Tibial nerve (tissue), 4 donors: Measurements from ENCODE around the gene USP11. TPM values are rescaled to one million over a fixed set of nuclear protein-coding genes. Genes with fewer than 3 reads are reported as not detected.
A peak's percentile ranks its signal among the peaks of the same experiment; 100 is the strongest.

ENCODE experiments used
- DNase-seq, 2 donors: peaks; one replicate each; pipeline ENCODE4 v3.0.0-alpha.2; 2019; ENCODE audit warnings: low spot score in 2 of 2
- H3K27ac ChIP-seq, 4 donors: fragments of 200-600 bp; sonication (generic) in 3 of 4; one replicate each; pipeline ENCODE4 v1.5.1; 2017 to 2019; ENCODE audit warnings: mild to moderate bottlenecking in 1 of 4
- H3K27me3 ChIP-seq, 2 donors: fragments of 200-600 bp; sonication (generic) in 1 of 2; one replicate each; pipeline versions ENCODE4 v1.5.1 to v1.6.0; 2017 to 2019
- H3K36me3 ChIP-seq, 3 donors: fragments of 200-600 bp; sonication (generic); one replicate each; pipeline ENCODE4 v1.5.1; 2018 to 2019
- H3K4me1 ChIP-seq, 4 donors: fragments of 200-600 bp; sonication (generic) in 3 of 4; one replicate each; pipeline ENCODE4 v1.5.1; 2017 to 2019
- H3K4me3 ChIP-seq, 4 donors: fragments of 200-600 bp; sonication (generic) in 3 of 4; one replicate each; pipeline ENCODE4 v1.5.1; 2017 to 2019; ENCODE audit warnings: mild to moderate bottlenecking in 1 of 4, moderate library complexity in 1 of 4
- H3K9me3 ChIP-seq, 4 donors: fragments of 200-600 bp; sonication (generic) in 3 of 4; one replicate each; pipeline ENCODE4 v1.5.1; 2017 to 2019
- CTCF ChIP-seq, 5 experiments: fragments of 200-600 bp in 3 of 5; fragments of 450-650 bp in 2 of 5; sonication (generic) in 3 of 5; IDR thresholded peaks; one replicate each; pipeline ENCODE4 v1.5.1; 2016 to 2019; ENCODE audit warnings: antibody characterized with exemption in 5 of 5, mild to moderate bottlenecking in 3 of 5, moderate library complexity in 2 of 5
- EP300 ChIP-seq, 2 donors: sonication (generic); formaldehyde crosslinking; IDR thresholded peaks; one replicate each; pipeline ENCODE4 v1.6.1; 2017; ENCODE audit warnings: antibody characterized with exemption in 2 of 2, mild to moderate bottlenecking in 1 of 2
- POLR2A ChIP-seq, 2 donors: fragments of 450-650 bp; IDR thresholded peaks; one replicate each; pipeline ENCODE4 v1.6.1; 2017; ENCODE audit warnings: antibody characterized with exemption in 2 of 2, mild to moderate bottlenecking in 2 of 2, moderate library complexity in 2 of 2
- WGBS, 2 donors: methylation state at CpG; one replicate each; pipeline ENCODE4 v1.1.5; 2018; 5-methylcytosine and 5-hydroxymethylcytosine counted together
- total RNA-seq, 4 donors: library from RNA; depleted of rRNA; stranded (reverse); fragments of >200 nt; gene quantifications; one replicate each; pipeline ENCODE4 v1.1.0, GENCODE V29; 2016

USP11 gene
- total RNA-seq, 4 donors from 2014 or later, result 54.6 to 85.8 (median 63.9) TPM

- H3K27me3 ChIP-seq, result peaks cover 0 to 19% of the 10 kb centered on the region in 2 donors
- no peaks in the 10 kb centered on the region for H3K9me3 ChIP-seq
- H3K4me1 ChIP-seq, result peaks cover 0 to 3% (median 0%) of the 10 kb centered on the region in 4 donors
- WGBS, 2 donors, result 22 to 42% methylated on average over 6 to 7 of the region's 7 CpGs
- DNase-seq, result no peak
- no peak overlapping the region for H3K4me3 ChIP-seq
- no peaks in the 10 kb centered on the region for H3K36me3 ChIP-seq
- no peak for TF ChIP-seq EP300 (IDR thresholded peaks at IDR 0.05)
- TF ChIP-seq CTCF (IDR thresholded peaks at IDR 0.05), result no peak
- no peak for TF ChIP-seq POLR2A (IDR thresholded peaks at IDR 0.05)
- H3K27ac ChIP-seq, result peak overlapping the region in 2 of 4 donors; percentile 58 to 76
Observed at GRCh38 chrX:47264483-47265173, 31.8 kb downstream of the USP11 start.

- peak overlapping the region in 2 of 4 donors; percentile 63 to 67 for H3K27ac ChIP-seq
- H3K36me3 ChIP-seq, result no peaks in the 10 kb centered on the region
- no peaks in the 10 kb centered on the region for H3K9me3 ChIP-seq
- no peak overlapping the region for H3K4me3 ChIP-seq
- peaks cover 0 to 3% (median 0%) of the 10 kb centered on the region in 4 donors for H3K4me1 ChIP-seq
- no peak for DNase-seq
- TF ChIP-seq CTCF (IDR thresholded peaks at IDR 0.05) (no peak), EP300 (IDR thresholded peaks at IDR 0.05) (no peak), POLR2A (IDR thresholded peaks at IDR 0.05) (no peak)
- WGBS, 2 donors, result 54 to 61% methylated on average over 5 to 7 of the region's 7 CpGs
- peaks cover 0 to 15% of the 10 kb centered on the region in 2 donors for H3K27me3 ChIP-seq
Observed at GRCh38 chrX:47266643-47267042, 33.8 kb downstream of the USP11 start.

- peak overlapping the region in 1 of 4 donors; percentile 64 for H3K27ac ChIP-seq
- no peak overlapping the region for H3K4me3 ChIP-seq
- peaks cover 0 to 3% of the 10 kb centered on the region in 2 donors for H3K27me3 ChIP-seq
- DNase-seq, result no peak
- no peaks in the 10 kb centered on the region for H3K4me1 ChIP-seq
- no peaks in the 10 kb centered on the region for H3K9me3 ChIP-seq
- WGBS, 2 donors, result 38 to 55% methylated on average over 2 of the region's 2 CpGs
- no peaks in the 10 kb centered on the region for H3K36me3 ChIP-seq
- TF ChIP-seq EP300 (IDR thresholded peaks at IDR 0.05) (no peak), CTCF (IDR thresholded peaks at IDR 0.05) (no peak), POLR2A (IDR thresholded peaks at IDR 0.05) (no peak)
Observed at GRCh38 chrX:47272013-47272408, 39.2 kb downstream of the USP11 start.

GRCh38 chrX:47273011-47273730, 40.4 kb downstream of the USP11 start:
- Histone ChIP-seq H3K4me1 (no peaks in the 10 kb centered on the region), H3K36me3 (no peaks in the 10 kb centered on the region), H3K27me3 (peaks cover 0 to 8% of the 10 kb centered on the region in 2 donors), H3K9me3 (no peaks in the 10 kb centered on the region), H3K4me3 (no peak overlapping the region), H3K27ac (no peak overlapping the region)
- TF ChIP-seq CTCF (IDR thresholded peaks at IDR 0.05), result no peak
- no peak for TF ChIP-seq POLR2A (IDR thresholded peaks at IDR 0.05)
- TF ChIP-seq EP300 (IDR thresholded peaks at IDR 0.05), result no peak
- DNase-seq, result no peak
- WGBS, 2 donors, result 73 to 81% methylated on average over 3 to 7 of the region's 7 CpGs

- 15 to 38% methylated on average over 2 of the region's 2 CpGs for WGBS, 2 donors
- DNase-seq, result no peak
- Histone ChIP-seq H3K36me3 (no peaks in the 10 kb centered on the region), H3K4me3 (no peak overlapping the region), H3K27me3 (peaks cover 0 to 8% of the 10 kb centered on the region in 2 donors), H3K4me1 (no peaks in the 10 kb centered on the region), H3K27ac (no peak overlapping the region), H3K9me3 (no peaks in the 10 kb centered on the region)
- TF ChIP-seq EP300 (IDR thresholded peaks at IDR 0.05) (no peak), CTCF (IDR thresholded peaks at IDR 0.05) (no peak), POLR2A (IDR thresholded peaks at IDR 0.05) (no peak)
Observed at GRCh38 chrX:47278691-47279090, 45.9 kb downstream of the USP11 start.
